HG03139 (cell line): ENCODE measurements around the gene PLXNA4.

Experiments
- ATAC-seq: cut with Tn5 transposase; IDR thresholded peaks from one replicate; pipeline ENCODE4 v1.9.1; 2021; ENCODE audit not compliant: unreplicated experiment

The PLXNA4 gene

GRCh38 chr7:132536654-132537395 is 39.4 kb downstream of the PLXNA4 start:
- ATAC-seq = no peak

- ATAC-seq = no peak
Observed at GRCh38 chr7:132533916-132534315, 42.4 kb downstream of the PLXNA4 start.

- ATAC-seq = no peak
Observed at GRCh38 chr7:132532281-132532680, 44.0 kb downstream of the PLXNA4 start.

GRCh38 chr7:132531562-132531961 is 44.7 kb downstream of the PLXNA4 start:
- ATAC-seq = no peak

- no peak for ATAC-seq
Observed at GRCh38 chr7:132528695-132529094, 47.6 kb downstream of the PLXNA4 start.

- ATAC-seq = no peak
Observed at GRCh38 chr7:132527467-132528410, 48.5 kb downstream of the PLXNA4 start.

- ATAC-seq = no peak
Observed at GRCh38 chr7:132526111-132526740, 50.0 kb downstream of the PLXNA4 start.

GRCh38 chr7:132521423-132521822 is 54.8 kb downstream of the PLXNA4 start:
- no peak for ATAC-seq

- ATAC-seq = no peak
Observed at GRCh38 chr7:132520591-132521280, 55.5 kb downstream of the PLXNA4 start.

- ATAC-seq = no peak
Observed at GRCh38 chr7:132519936-132520335, 56.3 kb downstream of the PLXNA4 start.

GRCh38 chr7:132518839-132519173 is 57.5 kb downstream of the PLXNA4 start:
- no peak for ATAC-seq

- no peak for ATAC-seq
Observed at GRCh38 chr7:132518102-132518838, 58.0 kb downstream of the PLXNA4 start.

- no peak for ATAC-seq
Observed at GRCh38 chr7:132516042-132516840, 60.0 kb downstream of the PLXNA4 start.

- no peak for ATAC-seq
Observed at GRCh38 chr7:132515181-132515580, 61.1 kb downstream of the PLXNA4 start.

- no peak for ATAC-seq
Observed at GRCh38 chr7:132514430-132514829, 61.8 kb downstream of the PLXNA4 start.

- ATAC-seq = no peak
Observed at GRCh38 chr7:132511921-132512320, 64.3 kb downstream of the PLXNA4 start.

GRCh38 chr7:132511387-132511786 is 64.9 kb downstream of the PLXNA4 start:
- no peak for ATAC-seq

- no peak for ATAC-seq
Observed at GRCh38 chr7:132509643-132510042, 66.6 kb downstream of the PLXNA4 start.

- ATAC-seq = no peak
Observed at GRCh38 chr7:132508724-132509353, 67.4 kb downstream of the PLXNA4 start.
